HEK293 (cell line): ENCODE results near the gene PRSS56.

ENCODE experiments used
- CTCF ChIP-seq: fragments of 450-650 bp; formaldehyde crosslinking; IDR thresholded peaks from 2 replicates; pipeline ENCODE4 v1.5.1; 2016; ENCODE audit warnings: missing biosample characterization, missing genetic modification characterization
- MYNN ChIP-seq: fragments of 450-650 bp; formaldehyde crosslinking; IDR thresholded peaks from 2 replicates; pipeline ENCODE4 v1.5.1; 2016; ENCODE audit warnings: missing biosample characterization, missing genetic modification characterization, borderline replicate concordance
- OVOL3 ChIP-seq: fragments of 450-650 bp; formaldehyde crosslinking; IDR thresholded peaks from 2 replicates; pipeline ENCODE4 v1.5.1; 2016; ENCODE audit warnings: missing biosample characterization, missing genetic modification characterization
- PBX3 ChIP-seq: sonication (generic); formaldehyde crosslinking; IDR thresholded peaks from 2 replicates; pipeline ENCODE4 v1.8.1; 2022; ENCODE audit warnings: mild to moderate bottlenecking, moderate library complexity, missing genetic modification reagents
- RBAK ChIP-seq: fragments of 450-650 bp; formaldehyde crosslinking; IDR thresholded peaks from 2 replicates; pipeline ENCODE4 v1.5.1; 2016; ENCODE audit warnings: missing biosample characterization, missing genetic modification characterization
- SCRT2 ChIP-seq: fragments of 450-650 bp; formaldehyde crosslinking; IDR thresholded peaks from 2 replicates; pipeline ENCODE4 v1.5.1; 2016; ENCODE audit warnings: missing biosample characterization, missing genetic modification characterization
- TCF7L2 ChIP-seq: IDR thresholded peaks from 2 replicates; pipeline ENCODE4 v1.6.1; 2011; ENCODE audit warnings: low read depth, mild to moderate bottlenecking, inconsistent platforms, low read length, moderate library complexity, borderline replicate concordance
- ZBTB10 ChIP-seq: fragments of 450-650 bp; formaldehyde crosslinking; IDR thresholded peaks from 2 replicates; pipeline ENCODE4 v1.5.1; 2016; ENCODE audit warnings: missing biosample characterization, missing genetic modification characterization
- ZBTB49 ChIP-seq: fragments of 450-650 bp; formaldehyde crosslinking; IDR thresholded peaks from 2 replicates; pipeline ENCODE4 v1.5.1; 2016; ENCODE audit warnings: missing biosample characterization, missing genetic modification characterization, low read depth
- ZNF274 ChIP-seq, 2 experiments: fragments of 200-500 bp in 1 of 2; fragments of 450-650 bp in 1 of 2; sonication (Bioruptor generic) in 1 of 2; formaldehyde crosslinking in 1 of 2; IDR thresholded peaks; 2 replicates each; pipeline versions ENCODE4 v1.5.1 to v1.6.1; 2014 to 2016; ENCODE audit warnings: borderline replicate concordance in 1 of 2, inconsistent platforms in 1 of 2, low read length in 1 of 2, missing biosample characterization in 1 of 2, missing genetic modification characterization in 1 of 2
- ZNF610 ChIP-seq: fragments of 450-650 bp; formaldehyde crosslinking; IDR thresholded peaks from 2 replicates; pipeline ENCODE4 v1.5.1; 2016; ENCODE audit warnings: missing biosample characterization, missing genetic modification characterization, borderline replicate concordance

- TF ChIP-seq CTCF (tag by site-specific recombination) (no peak), RBAK (tag by site-specific recombination) (no peak), MYNN (tag by site-specific recombination) (no peak), OVOL3 (tag by site-specific recombination) (no peak), SCRT2 (no peak), PBX3 (CRISPR knock-in tag) (no peak), ZNF274 (IDR thresholded peaks at IDR 0.05; ENCODE audit: low read length) (no peak), ZNF274 (tag by site-specific recombination; IDR thresholded peaks at IDR 0.05; ENCODE audit: borderline replicate concordance) (no peak), ZNF610 (tag by site-specific recombination) (no peak), ZBTB10 (tag by site-specific recombination) (no peak), TCF7L2 (no peak), ZBTB49 (tag by site-specific recombination) (no peak)
These were observed 24.9 kb upstream of the PRSS56 start for GRCh38 chr2:232495292-232495691.
